NCI-H510A (cell line): ENCODE results near the gene PRSS27.
"Not testable (repeated sequence)": the region's sequence is repeated elsewhere in the genome, so short reads cannot be mapped to it uniquely, and the experiment has no call there.

Experiments
- DNase-seq: peaks from one replicate; lab custom pipeline; 2025; lab: John Stamatoyannopoulos, UW

PRSS27 gene

DNA sequence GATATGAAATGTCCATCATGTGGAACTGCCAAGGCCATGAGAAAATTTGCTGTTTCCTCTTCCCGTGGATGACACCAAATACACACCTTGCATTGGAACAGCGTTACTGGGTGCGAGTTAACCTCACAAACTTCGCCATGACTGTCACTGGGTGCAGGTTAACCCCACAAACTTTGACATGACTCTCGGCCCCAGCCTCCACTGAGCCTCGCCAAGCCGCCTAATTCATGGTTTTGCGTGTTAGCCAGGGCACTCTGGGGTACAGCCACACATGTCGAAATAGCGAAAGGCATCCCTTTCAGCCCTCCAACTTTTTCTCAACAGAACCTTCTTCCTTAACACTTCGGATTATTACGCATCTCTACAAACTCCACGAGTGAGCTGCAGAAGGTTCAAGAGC lies 48.3 kb downstream of the PRSS27 start:
- no peak for DNase-seq

DNA sequence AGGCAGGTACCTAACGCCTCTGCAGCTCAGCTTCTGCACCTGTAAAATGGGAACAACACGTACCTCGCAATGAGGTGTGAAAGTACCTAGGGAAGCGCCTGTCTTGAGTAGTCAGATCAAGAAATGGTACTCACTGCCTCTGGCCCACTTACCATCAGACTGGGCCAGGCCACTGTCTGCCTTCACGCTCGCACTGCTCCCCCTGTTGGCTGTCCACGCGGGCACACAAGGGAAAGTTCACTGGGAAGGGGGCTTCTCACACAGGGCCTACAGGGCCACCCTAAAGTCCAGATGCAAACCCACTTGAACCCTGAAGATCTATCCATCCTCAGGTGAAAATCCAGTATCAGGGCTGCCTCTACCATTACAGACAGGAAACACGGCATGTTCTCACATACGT lies 48.8 kb downstream of the PRSS27 start:
- DNase-seq, result not testable (repeated sequence)

DNA sequence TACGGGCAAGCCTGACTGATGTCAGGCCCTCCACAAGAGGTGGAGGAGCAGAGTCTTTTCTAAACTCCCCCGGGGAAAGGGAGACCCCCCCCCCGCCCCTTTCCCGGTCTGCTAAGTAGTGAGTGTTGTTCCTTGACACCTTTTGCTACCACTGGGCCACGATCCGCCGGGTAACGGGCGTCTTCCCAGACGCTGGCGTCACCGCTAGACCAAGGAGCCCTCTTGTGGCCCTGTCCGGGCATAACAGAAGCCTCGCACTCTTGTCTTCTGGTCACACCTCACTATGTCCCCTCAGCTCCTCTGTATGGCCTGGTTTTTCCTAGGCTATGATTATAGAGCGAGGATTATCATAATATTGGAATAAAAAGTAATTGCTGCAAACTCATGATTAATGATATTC lies 50.0 kb downstream of the PRSS27 start:
- not testable (repeated sequence) for DNase-seq

DNA sequence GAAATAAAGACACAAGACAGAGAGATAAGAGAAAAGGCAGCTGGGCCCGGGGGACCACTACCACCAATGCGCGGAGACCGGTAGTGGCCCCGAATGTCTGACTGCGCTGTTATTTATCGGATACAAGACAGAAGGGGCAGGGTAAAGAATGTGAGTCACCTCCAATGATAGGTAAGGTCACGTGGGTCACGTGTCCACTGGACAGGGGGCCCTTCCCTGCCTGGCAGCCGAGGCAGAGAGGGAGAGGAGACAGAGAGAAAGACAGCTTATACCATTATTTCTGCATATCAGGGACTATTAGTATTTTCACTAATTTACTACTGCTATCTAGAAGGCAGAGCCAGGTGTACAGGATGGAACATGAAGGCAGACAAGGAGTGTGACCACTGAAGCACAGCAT lies 50.4 kb downstream of the PRSS27 start:
- DNase-seq, result not testable (repeated sequence)

DNA sequence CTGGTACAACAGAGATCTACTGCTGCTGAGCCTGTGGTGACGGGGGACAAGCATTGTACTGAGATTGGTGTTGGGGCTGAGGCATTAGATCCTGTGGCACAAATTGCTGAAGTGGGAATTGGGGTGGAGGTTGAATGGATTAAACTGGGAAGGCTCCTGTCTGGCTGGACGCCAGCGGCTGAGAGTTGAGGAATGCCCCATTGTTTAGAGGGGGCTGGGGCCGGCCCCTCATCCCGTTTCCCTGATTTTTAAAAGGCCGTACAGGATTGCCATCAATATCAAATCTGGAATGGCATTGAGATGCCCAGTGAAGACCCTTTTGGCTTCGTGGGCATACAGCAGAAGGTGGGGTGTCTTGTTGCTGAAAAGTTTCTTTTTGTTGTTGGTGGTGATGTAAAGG lies 53.4 kb downstream of the PRSS27 start:
- not testable (repeated sequence) for DNase-seq

DNA sequence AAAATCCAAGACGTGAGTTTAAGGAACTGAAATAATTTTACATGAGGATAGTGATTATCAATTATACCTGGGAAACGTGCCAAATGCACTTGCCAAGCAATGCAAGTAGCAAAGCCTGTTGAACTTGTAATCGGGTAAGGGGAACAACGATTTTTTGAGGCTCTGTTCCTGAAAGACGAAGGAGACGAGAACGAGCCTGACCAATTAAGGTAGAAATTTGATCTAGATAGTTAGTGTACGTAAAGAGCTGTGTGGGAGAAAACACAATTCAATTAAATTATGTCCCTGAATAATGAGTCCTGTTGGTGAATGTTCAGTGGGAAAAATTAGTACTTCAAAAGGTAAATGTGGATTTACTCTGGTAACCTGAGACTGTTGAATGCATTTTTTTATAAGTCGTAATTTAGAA lies 55.4 kb downstream of the PRSS27 start:
- no peak for DNase-seq

DNA sequence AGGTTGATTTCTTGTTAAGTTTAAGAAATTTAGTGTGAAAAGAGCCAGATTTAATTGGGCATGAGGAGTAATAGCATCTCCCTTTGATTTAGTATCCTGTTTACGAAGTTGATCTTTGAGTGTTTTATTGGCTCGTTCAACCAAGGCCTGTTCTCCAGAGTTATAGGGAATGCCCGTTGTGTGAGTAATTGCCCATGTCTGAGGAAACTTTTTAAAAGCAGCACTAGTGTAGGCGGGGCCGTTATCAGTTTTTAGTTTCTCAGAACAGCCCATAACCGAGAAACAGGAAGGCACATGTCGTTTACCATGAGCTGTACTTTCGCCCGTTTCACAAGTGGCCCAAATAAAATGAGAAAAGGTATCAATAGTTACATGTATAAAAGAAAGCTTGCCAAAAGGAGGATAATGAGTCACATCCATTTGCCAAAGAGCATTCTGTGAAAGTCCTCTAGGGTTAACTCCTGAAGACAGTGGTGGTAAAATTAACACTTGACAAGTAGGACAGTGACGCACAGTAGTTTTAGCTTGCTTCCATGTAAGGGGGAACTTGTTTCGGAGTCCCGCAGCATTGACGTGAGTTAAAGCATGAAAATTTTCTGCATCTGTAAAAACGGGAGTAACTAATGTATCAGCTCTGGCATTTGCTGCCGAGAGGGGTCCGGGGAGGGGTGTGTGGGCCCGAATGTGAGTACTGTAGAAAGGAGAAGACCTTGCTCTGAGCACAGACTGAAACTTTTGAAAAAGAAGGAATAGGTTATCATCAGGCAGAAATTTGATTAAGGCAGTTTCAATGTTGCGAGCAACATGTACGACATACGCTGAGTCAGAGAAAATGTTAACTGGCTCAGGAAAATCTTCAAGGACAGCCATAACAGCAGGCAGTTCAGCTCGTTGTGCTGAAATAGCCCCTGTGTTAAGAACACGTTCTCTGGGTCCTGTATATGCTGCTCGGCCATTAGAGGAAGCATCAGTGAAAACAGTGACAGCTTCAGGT lies 56.2 kb downstream of the PRSS27 start:
- DNase-seq, result no peak
